Immature natural killer cell (primary cell): ENCODE results near the gene GJD3. TPM values are rescaled to one million over a fixed set of nuclear protein-coding genes. Genes with fewer than 3 reads are reported as not detected.
A peak's percentile ranks its signal among the peaks of the same experiment; 100 is the strongest.

ENCODE experiments used
- DNase-seq, 3 donors: peaks; one replicate each; pipeline ENCODE4 v3.0.0; 2022; ENCODE audit warnings: mixed read lengths in 1 of 3
- H3K27ac Mint-ChIP-seq, 6 donors: one replicate each; pipeline ENCODE4 v1.8.0; 2020; ENCODE audit warnings: mixed read lengths in 6 of 6, mild to moderate bottlenecking in 5 of 6, inconsistent platforms in 4 of 6, moderate library complexity in 3 of 6
- H3K27me3 Mint-ChIP-seq, 3 donors: one replicate each; pipeline ENCODE4 v1.8.0; 2020 to 2021; ENCODE audit warnings: low read depth in 3 of 3, mild to moderate bottlenecking in 3 of 3, mixed read lengths in 3 of 3, moderate library complexity in 3 of 3, inconsistent platforms in 1 of 3
- H3K36me3 Mint-ChIP-seq, 3 donors: one replicate each; pipeline ENCODE4 v1.8.0; 2020; ENCODE audit warnings: mixed read lengths in 3 of 3, inconsistent platforms in 2 of 3, mild to moderate bottlenecking in 2 of 3
- H3K4me1 Mint-ChIP-seq, 2 donors: one replicate each; pipeline ENCODE4 v1.8.0; 2020; ENCODE audit warnings: inconsistent platforms in 2 of 2, mild to moderate bottlenecking in 2 of 2, mixed read lengths in 2 of 2, moderate library complexity in 1 of 2
- H3K4me3 Mint-ChIP-seq, 5 donors: one replicate each; pipeline ENCODE4 v1.8.0; 2020; ENCODE audit warnings: mild to moderate bottlenecking in 5 of 5, mixed read lengths in 5 of 5, inconsistent platforms in 3 of 5, moderate library complexity in 3 of 5
- H3K9me3 Mint-ChIP-seq, 6 donors: one replicate each; pipeline ENCODE4 v1.8.0; 2020; ENCODE audit warnings: mild to moderate bottlenecking in 6 of 6, mixed read lengths in 6 of 6, inconsistent platforms in 4 of 6, moderate library complexity in 3 of 6
- polyA plus RNA-seq, 3 donors: library from polyadenylated mRNA; unstranded; fragments of 300-500 nt; fragmentation: Illumina TruSeq; gene quantifications; one replicate each; pipeline ENCODE4 v1.2.3, GENCODE V29; 2021

The GJD3 gene
- polyA plus RNA-seq, 3 donors from 2014 or later: 0.40 to 0.68 TPM; not detected in 1

GRCh38 chr17:40317345-40317873, 47.1 kb downstream of the GJD3 start:
- no peaks in the 10 kb centered on the region for H3K36me3 Mint-ChIP-seq
- peak overlapping the region; percentile 92 to 100 (median 100) for H3K27ac Mint-ChIP-seq
- peak; percentile 43 to 50 (median 49) for DNase-seq
- H3K4me1 Mint-ChIP-seq: peaks cover 76 to 86% of the 10 kb centered on the region in 2 donors
- H3K4me3 Mint-ChIP-seq: peak overlapping the region; percentile 91 to 95 (median 93)
- H3K27me3 Mint-ChIP-seq: peaks cover 25 to 34% (median 27%) of the 10 kb centered on the region in 3 donors
- no peaks in the 10 kb centered on the region for H3K9me3 Mint-ChIP-seq

- no peaks in the 10 kb centered on the region for H3K9me3 Mint-ChIP-seq
- peak overlapping the region in 4 of 5 donors; percentile 35 to 95 (median 92) for H3K4me3 Mint-ChIP-seq
- H3K4me1 Mint-ChIP-seq: peaks cover 69 to 80% of the 10 kb centered on the region in 2 donors
- peak overlapping the region in 5 of 6 donors; percentile 21 to 100 (median 100) for H3K27ac Mint-ChIP-seq
- DNase-seq: no peak
- H3K36me3 Mint-ChIP-seq: no peaks in the 10 kb centered on the region
- peaks cover 18 to 27% (median 20%) of the 10 kb centered on the region in 3 donors for H3K27me3 Mint-ChIP-seq
Measured at GRCh38 chr17:40316571-40317344, 47.8 kb downstream of the GJD3 start.

DNA sequence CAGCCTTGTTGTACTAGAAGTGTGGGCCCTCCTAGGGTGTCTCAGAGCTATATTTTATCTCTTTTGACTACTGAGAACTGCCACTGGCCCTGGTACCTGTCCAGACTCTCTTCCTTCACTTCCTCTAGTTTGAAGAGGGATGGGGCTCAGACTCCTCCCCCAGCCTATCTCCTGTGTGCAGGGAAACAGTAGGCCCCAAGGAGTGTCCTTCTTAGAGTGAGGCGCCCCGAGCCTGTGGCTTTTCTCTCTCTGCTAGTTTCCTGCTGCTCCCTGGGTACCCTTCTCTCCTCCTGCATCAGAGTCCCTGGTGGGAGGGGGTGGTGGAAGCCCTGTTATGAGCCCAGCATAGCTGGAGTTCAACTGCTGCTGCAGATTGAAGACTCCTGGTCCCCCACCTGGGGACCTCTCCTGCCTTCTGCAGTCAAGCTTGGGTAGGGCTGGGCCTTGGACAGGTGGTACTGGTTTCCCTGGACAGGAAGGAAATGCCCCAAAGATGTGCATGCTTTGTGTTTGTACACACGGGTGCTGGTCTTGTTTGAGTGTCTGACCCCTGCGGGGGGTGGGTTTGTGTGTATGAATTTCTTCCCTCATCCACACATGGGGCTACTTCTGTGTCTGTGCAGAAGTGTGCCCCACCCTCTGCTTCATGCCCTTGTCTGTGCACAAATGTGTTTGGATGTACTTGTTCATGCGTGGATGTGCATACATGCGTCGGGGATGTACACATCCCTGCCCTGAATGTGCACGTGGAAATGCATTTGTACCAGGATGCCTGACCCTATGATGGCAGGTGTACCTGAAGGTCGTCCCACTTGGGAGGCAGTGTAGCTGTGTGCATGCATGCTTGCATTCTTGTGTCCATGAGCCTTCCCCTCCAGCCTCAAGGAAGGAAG, 48.6 kb downstream of the GJD3 start:
- Mint-ChIP-seq H3K9me3 (no peaks in the 10 kb centered on the region), H3K27ac (peak overlapping the region in 4 of 6 donors; percentile 39 to 75 (median 52)), H3K27me3 (peaks cover 17 to 21% (median 18%) of the 10 kb centered on the region in 3 donors), H3K4me1 (peaks cover 61 to 72% of the 10 kb centered on the region in 2 donors), H3K36me3 (no peaks in the 10 kb centered on the region), H3K4me3 (peak overlapping the region in 3 of 5 donors; percentile 18 to 40 (median 35))
- no peak for DNase-seq

DNA sequence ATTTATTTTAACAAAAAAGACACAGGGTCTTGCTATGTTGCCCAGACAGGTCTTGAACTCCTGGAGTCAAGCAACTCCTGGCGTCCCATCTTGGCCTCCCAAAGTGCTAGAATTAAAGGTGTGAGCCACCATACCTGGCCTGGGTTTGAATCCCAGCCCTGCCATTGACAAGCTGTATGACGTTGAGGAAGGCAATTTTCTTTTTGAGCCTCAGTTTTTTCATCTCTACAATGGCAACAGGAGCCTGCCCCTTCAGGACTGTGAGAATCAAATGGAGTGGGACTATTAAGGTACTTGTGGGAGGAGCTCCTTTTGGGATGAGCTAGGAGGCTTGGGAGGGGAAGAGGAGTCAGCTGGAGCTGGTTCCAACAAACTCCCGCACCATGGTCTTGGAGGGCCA, 49.3 kb downstream of the GJD3 start:
- H3K4me3 Mint-ChIP-seq: no peak overlapping the region
- peak overlapping the region in 2 of 6 donors; percentile 34 to 74 for H3K27ac Mint-ChIP-seq
- no peaks in the 10 kb centered on the region for H3K36me3 Mint-ChIP-seq
- H3K4me1 Mint-ChIP-seq: peaks cover 54 to 64% of the 10 kb centered on the region in 2 donors
- no peak for DNase-seq
- no peaks in the 10 kb centered on the region for H3K9me3 Mint-ChIP-seq
- peaks cover 11 to 17% (median 16%) of the 10 kb centered on the region in 3 donors for H3K27me3 Mint-ChIP-seq

- peak overlapping the region in 1 of 5 donors; percentile 26 for H3K4me3 Mint-ChIP-seq
- peak; percentile 63 to 77 (median 67) for DNase-seq
- peaks cover 6 to 13% (median 12%) of the 10 kb centered on the region in 3 donors for H3K27me3 Mint-ChIP-seq
- peak overlapping the region; percentile 34 to 94 (median 81) for H3K27ac Mint-ChIP-seq
- no peaks in the 10 kb centered on the region for H3K9me3 Mint-ChIP-seq
- peaks cover 48 to 58% of the 10 kb centered on the region in 2 donors for H3K4me1 Mint-ChIP-seq
- no peaks in the 10 kb centered on the region for H3K36me3 Mint-ChIP-seq
Measured at GRCh38 chr17:40314584-40314956, 50.0 kb downstream of the GJD3 start.

DNA sequence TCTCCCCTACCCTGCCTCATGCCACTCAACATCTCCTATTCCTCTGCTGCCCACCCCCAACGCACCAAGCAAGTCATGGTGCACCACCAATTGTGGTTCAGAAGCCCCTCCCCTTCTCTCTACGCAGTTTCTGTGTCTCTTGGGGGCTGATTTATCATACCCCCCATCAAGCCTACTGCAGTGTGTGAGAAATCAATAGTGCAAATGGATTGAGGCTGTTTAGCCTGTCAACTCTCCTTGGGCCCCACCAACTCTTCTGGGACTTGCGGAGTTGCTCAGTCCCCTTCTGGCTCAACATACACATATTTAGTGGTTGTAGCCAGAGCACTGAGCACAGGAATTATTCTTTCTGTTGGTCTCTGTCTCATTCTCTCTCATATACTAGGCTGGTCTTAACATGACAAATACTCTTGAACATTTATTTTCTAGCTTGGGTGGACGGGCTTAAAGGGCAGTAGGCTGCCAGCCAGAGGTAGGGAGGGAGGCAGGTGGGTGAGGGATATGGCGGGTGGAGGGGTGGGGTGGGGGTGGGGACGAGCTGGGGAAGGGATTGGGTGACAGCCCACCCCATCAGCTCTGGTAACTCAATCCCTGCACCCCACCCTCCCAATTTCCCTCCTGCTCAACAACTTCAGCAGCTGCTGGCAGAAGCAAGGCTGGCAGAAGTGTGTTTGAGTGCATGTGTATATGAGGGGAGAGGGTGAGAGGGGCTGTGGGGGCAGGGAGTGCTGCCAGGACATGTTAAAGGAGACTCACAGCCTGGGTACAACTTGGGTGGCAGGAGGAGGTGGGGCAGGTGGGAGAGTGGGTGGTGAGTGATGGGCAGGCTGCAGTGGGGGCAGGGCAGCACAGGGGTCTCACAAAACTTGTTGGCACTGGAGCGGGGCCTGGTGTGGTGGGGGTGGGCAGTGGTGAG, 50.6 kb downstream of the GJD3 start:
- peak overlapping the region in 3 of 6 donors; percentile 43 to 94 (median 85) for H3K27ac Mint-ChIP-seq
- no peaks in the 10 kb centered on the region for H3K9me3 Mint-ChIP-seq
- no peaks in the 10 kb centered on the region for H3K36me3 Mint-ChIP-seq
- H3K27me3 Mint-ChIP-seq: peaks cover 3 to 12% (median 9%) of the 10 kb centered on the region in 3 donors
- H3K4me1 Mint-ChIP-seq: peaks cover 41 to 52% of the 10 kb centered on the region in 2 donors
- no peak for DNase-seq
- peak overlapping the region in 1 of 5 donors; percentile 26 for H3K4me3 Mint-ChIP-seq

Other genes starting within 250 kb of the GJD3 start
- 10 to 100 TPM in 2 of 3 donors, 1 to 10 TPM in 1; 5.6 to 16.2 (median 11.1) TPM for gene MSL1, start 242.8 kb downstream of the GJD3 start, polyA plus RNA-seq
- gene CASC3, start 224.2 kb downstream of the GJD3 start, polyA plus RNA-seq: 10 to 100 TPM; 24.5 to 53.5 (median 27.7) TPM
- gene RAPGEFL1, start 187.3 kb downstream of the GJD3 start, polyA plus RNA-seq: not detected
- gene WIPF2, start 145.4 kb downstream of the GJD3 start, polyA plus RNA-seq: 10 to 100 TPM in 1 of 3 donors, 1 to 10 TPM in 2; 4.0 to 14.2 (median 5.2) TPM
- gene CDC6, start 76.9 kb downstream of the GJD3 start, polyA plus RNA-seq: 1 to 10 TPM in 2 of 3 donors, under 1 TPM in 1; 0.81 to 1.8 (median 1.5) TPM
- 10 to 100 TPM in 1 of 3 donors, 1 to 10 TPM in 2; 4.6 to 12.1 (median 4.6) TPM for gene RARA, start 55.6 kb downstream of the GJD3 start, polyA plus RNA-seq
- 1 to 10 TPM in 2 of 3 donors, under 1 TPM in 1; 0.80 to 2.4 (median 2.2) TPM for gene TOP2A, start 53.2 kb upstream of the GJD3 start, polyA plus RNA-seq
- gene IGFBP4, start 78.7 kb upstream of the GJD3 start, polyA plus RNA-seq: 10 to 100 TPM; 22.3 to 41.7 (median 36.2) TPM
- under 1 TPM in 1 of 3 donors, not detected in 2; 0.12 TPM for gene TNS4, start 136.9 kb upstream of the GJD3 start, polyA plus RNA-seq
- gene CCR7, start 200.7 kb upstream of the GJD3 start, polyA plus RNA-seq: 10 to 100 TPM; 29.6 to 50.9 (median 43.2) TPM